Astrocyte (in vitro differentiated cells and primary cell): Measurements from ENCODE around the gene FRMD4B. TPM values are rescaled to one million over a fixed set of nuclear protein-coding genes. Genes with fewer than 3 reads are reported as not detected.

ENCODE experiments used
- DNase-seq: peaks from one replicate; pipeline ENCODE4 v3.0.0-alpha.2; 2010; ENCODE audit warnings: low read depth
- FAIRE-seq: peaks from 2 replicates; lab custom pipeline; 2011; peaks lifted over from hg19 to GRCh38; lab: Jason Lieb, UNC
- H2AFZ ChIP-seq: 2 replicates; pipeline ENCODE4 v1.6.0; 2012; ENCODE audit warnings: low read depth, low read length, inconsistent platforms
- H3K27ac ChIP-seq: 2 replicates; pipeline ENCODE4 v1.5.1; 2011; ENCODE audit warnings: low read depth, low read length, inconsistent platforms
- H3K27me3 ChIP-seq: 2 replicates; pipeline ENCODE4 v1.6.0; 2011; ENCODE audit warnings: low read length, inconsistent platforms; ENCODE audit not compliant: insufficient read depth
- H3K36me3 ChIP-seq: 2 replicates; pipeline ENCODE4 v1.5.1; 2011; ENCODE audit warnings: low read length, inconsistent platforms; ENCODE audit not compliant: insufficient read depth
- H3K4me1 ChIP-seq: 2 replicates; pipeline ENCODE4 v1.5.1; 2011; ENCODE audit warnings: low read length, inconsistent platforms; ENCODE audit not compliant: insufficient read depth
- H3K4me2 ChIP-seq: 2 replicates; pipeline ENCODE4 v1.6.0; 2012; ENCODE audit warnings: low read length, inconsistent platforms
- H3K4me3 ChIP-seq: 2 replicates; pipeline ENCODE4 v1.5.1; 2011; ENCODE audit warnings: low read depth, mild to moderate bottlenecking, low read length, inconsistent platforms; ENCODE audit not compliant: insufficient read depth
- H3K79me2 ChIP-seq: 2 replicates; pipeline ENCODE4 v1.6.0; 2012; ENCODE audit warnings: mild to moderate bottlenecking, low read length, inconsistent platforms; ENCODE audit not compliant: insufficient read depth
- H3K9ac ChIP-seq: 2 replicates; pipeline ENCODE4 v1.6.0; 2012; ENCODE audit warnings: mild to moderate bottlenecking, low read length, inconsistent platforms
- H3K9me3 ChIP-seq: 2 replicates; pipeline ENCODE4 v1.5.1; 2012; ENCODE audit warnings: low read depth, mild to moderate bottlenecking, low read length, inconsistent platforms; ENCODE audit not compliant: insufficient read depth
- H4K20me1 ChIP-seq: 2 replicates; pipeline ENCODE4 v1.6.0; 2012; ENCODE audit warnings: low read length, inconsistent platforms; ENCODE audit not compliant: insufficient read depth
- H3K27ac Mint-ChIP-seq: one replicate; pipeline ENCODE4 v1.8.0; 2021; ENCODE audit warnings: mild to moderate bottlenecking, mixed read lengths; ENCODE audit not compliant: unreplicated experiment
- H3K27me3 Mint-ChIP-seq: one replicate; pipeline ENCODE4 v1.8.0; 2021; ENCODE audit warnings: low read depth, mixed read lengths; ENCODE audit not compliant: unreplicated experiment
- H3K36me3 Mint-ChIP-seq: one replicate; pipeline ENCODE4 v1.8.0; 2021; ENCODE audit warnings: low read depth, mixed read lengths; ENCODE audit not compliant: unreplicated experiment
- H3K4me1 Mint-ChIP-seq: one replicate; pipeline ENCODE4 v1.8.0; 2021; ENCODE audit warnings: low read depth, mixed read lengths; ENCODE audit not compliant: unreplicated experiment
- H3K4me3 Mint-ChIP-seq: one replicate; pipeline ENCODE4 v1.8.0; 2021; ENCODE audit warnings: mild to moderate bottlenecking, moderate library complexity, mixed read lengths; ENCODE audit not compliant: unreplicated experiment
- H3K9me3 Mint-ChIP-seq: one replicate; pipeline ENCODE4 v1.8.0; 2021; ENCODE audit warnings: mild to moderate bottlenecking, mixed read lengths; ENCODE audit not compliant: unreplicated experiment
- CTCF ChIP-seq: IDR thresholded peaks from 2 replicates; pipeline ENCODE4 v1.5.1; 2011; ENCODE audit warnings: low read depth, mild to moderate bottlenecking, inconsistent platforms, low read length, moderate library complexity; ENCODE audit not compliant: insufficient read depth
- EZH2 ChIP-seq: IDR thresholded peaks from 2 replicates; pipeline ENCODE4 v1.6.1; 2012; ENCODE audit warnings: mild to moderate bottlenecking, low read length, inconsistent platforms; ENCODE audit not compliant: insufficient read depth
- total RNA-seq: library from RNA; stranded (reverse); gene quantifications from 2 replicates; pipeline ENCODE4 v1.2.1, GENCODE V29; 2021

Gene FRMD4B
- total RNA-seq, 1 donor from 2014 or later: 9.2 TPM

- DNase-seq (no peak), FAIRE-seq (no peak)
- Mint-ChIP-seq H3K27me3 (no peaks in the 10 kb centered on the region), H3K4me1 (peaks cover 12% of the 10 kb centered on the region), H3K9me3 (no peaks in the 10 kb centered on the region), H3K27ac (no peak overlapping the region), H3K4me3 (no peak overlapping the region), H3K36me3 (peaks cover 8% of the 10 kb centered on the region)
- Histone ChIP-seq H3K4me2 (no peak overlapping the region), H3K9ac (no peak overlapping the region), H4K20me1 (no peaks in the 10 kb centered on the region), H3K4me3 (no peak overlapping the region), H2AFZ (no peak overlapping the region), H3K36me3 (no peaks in the 10 kb centered on the region), H3K4me1 (no peaks in the 10 kb centered on the region), H3K27ac (no peak overlapping the region), H3K79me2 (no peaks in the 10 kb centered on the region), H3K27me3 (no peaks in the 10 kb centered on the region), H3K9me3 (no peaks in the 10 kb centered on the region)
- TF ChIP-seq CTCF: no peak
- TF ChIP-seq EZH2: no peak
Measured at GRCh38 chr3:69210068-69210730, 175.7 kb downstream of the FRMD4B start.

- H3K27me3 ChIP-seq: no peaks in the 10 kb centered on the region
- H3K79me2 ChIP-seq: no peaks in the 10 kb centered on the region
- H4K20me1 ChIP-seq: no peaks in the 10 kb centered on the region
- H3K4me1 Mint-ChIP-seq: peaks cover 15% of the 10 kb centered on the region
- DNase-seq (no peak), FAIRE-seq (no peak)
- H3K4me3 Mint-ChIP-seq: no peak overlapping the region
- H3K27me3 Mint-ChIP-seq: no peaks in the 10 kb centered on the region
- no peak overlapping the region for H3K4me3 ChIP-seq
- no peak overlapping the region for H2AFZ ChIP-seq
- no peaks in the 10 kb centered on the region for H3K9me3 ChIP-seq
- H3K27ac Mint-ChIP-seq: no peak overlapping the region
- H3K9ac ChIP-seq: no peak overlapping the region
- peaks cover 8% of the 10 kb centered on the region for H3K36me3 Mint-ChIP-seq
- TF ChIP-seq CTCF: no peak
- TF ChIP-seq EZH2: no peak
- no peaks in the 10 kb centered on the region for H3K9me3 Mint-ChIP-seq
- H3K27ac ChIP-seq: no peak overlapping the region
- no peaks in the 10 kb centered on the region for H3K36me3 ChIP-seq
- no peaks in the 10 kb centered on the region for H3K4me1 ChIP-seq
- H3K4me2 ChIP-seq: no peak overlapping the region
Measured at GRCh38 chr3:69209413-69209812, 176.5 kb downstream of the FRMD4B start.

DNA sequence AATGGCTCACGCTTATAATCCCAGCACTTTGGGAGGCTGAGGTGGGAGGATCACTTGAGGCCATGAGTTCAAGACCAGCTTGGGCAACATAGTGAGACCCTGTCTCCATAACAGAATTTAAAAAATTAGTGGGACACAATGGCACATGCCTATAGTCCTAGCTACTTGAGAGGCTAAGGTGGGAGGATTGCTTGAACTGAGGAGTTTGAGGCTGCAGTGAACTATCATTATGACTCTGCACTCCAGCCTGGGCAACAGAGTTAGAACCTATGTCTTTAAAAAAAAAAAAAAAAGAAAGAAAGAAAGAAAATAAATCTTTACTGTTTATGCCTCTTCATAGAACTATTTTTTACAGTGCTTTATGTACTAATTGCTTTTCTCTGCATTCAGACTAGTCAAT lies 178.9 kb downstream of the FRMD4B start:
- Mint-ChIP-seq H3K36me3 (peaks cover 8% of the 10 kb centered on the region), H3K27me3 (no peaks in the 10 kb centered on the region), H3K9me3 (no peaks in the 10 kb centered on the region), H3K4me3 (no peak overlapping the region), H3K4me1 (peaks cover 15% of the 10 kb centered on the region), H3K27ac (no peak overlapping the region)
- no peak for TF ChIP-seq CTCF
- TF ChIP-seq EZH2: no peak
- no peaks in the 10 kb centered on the region for H3K4me1 ChIP-seq
- no peaks in the 10 kb centered on the region for H3K36me3 ChIP-seq
- H3K27ac ChIP-seq: no peak overlapping the region
- no peaks in the 10 kb centered on the region for H3K27me3 ChIP-seq
- H3K9me3 ChIP-seq: no peaks in the 10 kb centered on the region
- H4K20me1 ChIP-seq: no peaks in the 10 kb centered on the region
- H3K4me3 ChIP-seq: no peak overlapping the region
- no peak overlapping the region for H3K4me2 ChIP-seq
- no peaks in the 10 kb centered on the region for H3K79me2 ChIP-seq
- no peak overlapping the region for H2AFZ ChIP-seq
- FAIRE-seq (no peak), DNase-seq (no peak)
- H3K9ac ChIP-seq: no peak overlapping the region
